Measurements from ENCODE around the gene UCK2.

DNA sequence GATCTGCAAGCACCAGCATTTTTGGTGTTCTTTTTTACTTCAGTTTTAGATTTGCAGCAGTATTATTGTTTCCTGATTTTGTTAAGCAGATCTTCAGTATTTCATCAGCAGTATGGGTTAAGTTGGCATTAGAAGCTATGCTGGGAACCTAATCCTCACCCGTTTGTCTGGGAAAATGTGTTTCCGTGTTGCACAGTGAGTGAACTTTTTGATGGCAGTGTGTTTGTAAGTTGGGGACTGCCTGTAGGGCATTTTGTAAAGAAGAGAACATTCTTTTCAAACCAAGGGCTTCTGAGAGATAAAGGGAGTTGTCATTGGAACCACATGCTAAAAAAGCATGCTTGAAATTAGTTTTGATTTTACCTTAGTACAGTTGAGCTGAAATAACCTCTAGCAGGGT is 35.9 kb downstream of the UCK2 start:
- TF ChIP-seq EP300 (IDR thresholded peaks at IDR 0.05; ENCODE audit: low read length) (no peak), ZFP1 (CRISPR knock-in tag; IDR thresholded peaks at IDR 0.05) (no peak), EWSR1 (IDR thresholded peaks at IDR 0.05; ENCODE audit: borderline replicate concordance, low read depth, partially characterized antibody) (no peak), ZNF75A (CRISPR knock-in tag; IDR thresholded peaks at IDR 0.05) (no peak), SIN3A (IDR thresholded peaks at IDR 0.05; ENCODE audit: borderline replicate concordance in 2 of 2, control insufficient read depth in 1 of 2, low read depth in 2 of 2, low read length in 2 of 2) (no peak), NBN (IDR thresholded peaks at IDR 0.05; ENCODE audit: low read depth) (no peak), SP2 (IDR thresholded peaks at IDR 0.05; ENCODE audit: extremely low read depth, low read depth, low read length, poor library complexity, severe bottlenecking) (no peak), JUN (IDR thresholded peaks at IDR 0.05; ENCODE audit: borderline replicate concordance, low read depth, low read length) (no peak), JUN (CRISPR knock-in tag; IDR thresholded peaks at IDR 0.05; ENCODE audit: borderline replicate concordance) (no peak), BCL6 (CRISPR knock-in tag; IDR thresholded peaks at IDR 0.05) (no peak), SMAD1 (IDR thresholded peaks at IDR 0.05; ENCODE audit: low read depth, low read length, partially characterized antibody) (no peak), FOXJ2 (tag; IDR thresholded peaks at IDR 0.05) (no peak), ZBED1 (IDR thresholded peaks at IDR 0.05) (no peak)
- TF ChIP-seq, protein P1, sequence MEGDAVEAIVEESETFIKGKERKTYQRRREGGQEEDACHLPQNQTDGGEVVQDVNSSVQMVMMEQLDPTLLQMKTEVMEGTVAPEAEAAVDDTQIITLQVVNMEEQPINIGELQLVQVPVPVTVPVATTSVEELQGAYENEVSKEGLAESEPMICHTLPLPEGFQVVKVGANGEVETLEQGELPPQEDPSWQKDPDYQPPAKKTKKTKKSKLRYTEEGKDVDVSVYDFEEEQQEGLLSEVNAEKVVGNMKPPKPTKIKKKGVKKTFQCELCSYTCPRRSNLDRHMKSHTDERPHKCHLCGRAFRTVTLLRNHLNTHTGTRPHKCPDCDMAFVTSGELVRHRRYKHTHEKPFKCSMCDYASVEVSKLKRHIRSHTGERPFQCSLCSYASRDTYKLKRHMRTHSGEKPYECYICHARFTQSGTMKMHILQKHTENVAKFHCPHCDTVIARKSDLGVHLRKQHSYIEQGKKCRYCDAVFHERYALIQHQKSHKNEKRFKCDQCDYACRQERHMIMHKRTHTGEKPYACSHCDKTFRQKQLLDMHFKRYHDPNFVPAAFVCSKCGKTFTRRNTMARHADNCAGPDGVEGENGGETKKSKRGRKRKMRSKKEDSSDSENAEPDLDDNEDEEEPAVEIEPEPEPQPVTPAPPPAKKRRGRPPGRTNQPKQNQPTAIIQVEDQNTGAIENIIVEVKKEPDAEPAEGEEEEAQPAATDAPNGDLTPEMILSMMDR (IDR thresholded peaks at IDR 0.05 in 2 of 3, conservative IDR thresholded peaks at IDR 0.05 in 1 of 3; ENCODE audit: insufficient read depth in 2 of 3, low read depth in 1 of 3, low read length in 3 of 3), result no peak

Measured in K562 (cell line).